PC-3 (cell line): ENCODE results near the gene CEACAM21. TPM values are rescaled to one million over a fixed set of nuclear protein-coding genes. Genes with fewer than 3 reads are reported as not detected.

Experiments used
- ATAC-seq: fragments of 200-7000 bp; cut with Tn5 transposase; 2 replicates; pipeline ENCODE4 v1.9.1; 2020; ENCODE audit warnings: mild to moderate bottlenecking, moderate library complexity
- BruUV-seq: library from RNA; stranded (reverse); fragments of 400-500 nt; replicated peaks from 2 replicates; lab custom pipeline; 2021; lab: Mats Ljungman, UMichigan
- CTCF ChIA-PET: fragments of 300-600 bp; sonication (Branson Sonifier 250); formaldehyde crosslinking; loops from one replicate; lab custom pipeline; 2022; ENCODE audit warnings: antibody characterized with exemption; lab: Charles Lee
- POLR2A ChIA-PET: fragments of 300-600 bp; sonication (Branson Sonifier 250); formaldehyde crosslinking; loops from one replicate; lab custom pipeline; 2022; ENCODE audit warnings: antibody characterized with exemption; ENCODE audit not compliant: unreplicated experiment; lab: Charles Lee
- DNase-seq: peaks from one replicate; pipeline ENCODE4 v3.0.0-alpha.2; 2015
- H2AFZ ChIP-seq: fragments of 300-600 bp; sonication (generic); 2 replicates; pipeline ENCODE4 v1.6.0; 2016; ENCODE audit warnings: antibody characterized with exemption, low read length
- H3F3A ChIP-seq: fragments of 300-600 bp; sonication (generic); one replicate; pipeline ENCODE4 v1.6.0; 2017; ENCODE audit warnings: antibody characterized with exemption, low read length, control low read depth, mild to moderate bottlenecking; ENCODE audit not compliant: unreplicated experiment
- H3K27ac ChIP-seq: fragments of 300-600 bp; sonication (generic); 2 replicates; pipeline ENCODE4 v1.5.1; 2016; ENCODE audit warnings: mild to moderate bottlenecking, low read length
- H3K27me3 ChIP-seq: fragments of 300-600 bp; sonication (generic); 2 replicates; pipeline ENCODE4 v1.6.1; 2016; ENCODE audit warnings: low read length, mixed read lengths
- H3K36me3 ChIP-seq: fragments of 300-600 bp; sonication (generic); 2 replicates; pipeline ENCODE4 v1.6.1; 2016; ENCODE audit warnings: low read depth, mixed run types, low read length, mixed read lengths
- H3K4me1 ChIP-seq: fragments of 300-600 bp; sonication (generic); 2 replicates; pipeline ENCODE4 v1.5.1; 2016; ENCODE audit warnings: low read length; ENCODE audit not compliant: insufficient read depth
- H3K4me2 ChIP-seq: fragments of 300-600 bp; sonication (generic); 2 replicates; pipeline ENCODE4 v1.6.0; 2016; ENCODE audit warnings: low read length
- H3K4me3 ChIP-seq: fragments of 300-600 bp; sonication (generic); 2 replicates; pipeline ENCODE4 v1.5.1; 2016; ENCODE audit warnings: mild to moderate bottlenecking, low read length, mixed read lengths
- H3K79me2 ChIP-seq: fragments of 300-600 bp; sonication (generic); 2 replicates; pipeline ENCODE4 v1.6.1; 2017; ENCODE audit warnings: low read length, mixed read lengths
- H3K9ac ChIP-seq: fragments of 300-600 bp; sonication (generic); 2 replicates; pipeline ENCODE4 v1.6.0; 2016; ENCODE audit warnings: mild to moderate bottlenecking, low read length
- H3K9me2 ChIP-seq: fragments of 300-600 bp; sonication (generic); replicated peaks from 2 replicates; pipeline ENCODE4 v1.6.1; 2016; ENCODE audit warnings: mixed run types, low read length, mixed read lengths
- H3K9me3 ChIP-seq: fragments of 300-600 bp; sonication (generic); 2 replicates; pipeline ENCODE4 v1.6.1; 2016; ENCODE audit warnings: low read length, mixed read lengths
- H4K20me1 ChIP-seq: fragments of 300-600 bp; sonication (generic); 2 replicates; pipeline ENCODE4 v1.6.1; 2016; ENCODE audit warnings: low read length, mixed read lengths
- CTCF ChIP-seq: fragments of 300-600 bp; sonication (generic); conservative IDR thresholded peaks from 2 replicates; pipeline ENCODE4 v1.5.1; 2017; ENCODE audit warnings: antibody characterized with exemption, low read depth, mild to moderate bottlenecking, low read length
- EZH2 ChIP-seq: fragments of 300-600 bp; sonication (generic); IDR thresholded peaks from one replicate; pipeline ENCODE4 v1.6.1; 2017; ENCODE audit warnings: antibody characterized with exemption, mild to moderate bottlenecking, low read length; ENCODE audit not compliant: unreplicated experiment
- EZH2phosphoT487 ChIP-seq: fragments of 300-600 bp; sonication (generic); IDR thresholded peaks from 2 replicates; pipeline ENCODE4 v1.6.1; 2018; ENCODE audit warnings: mild to moderate bottlenecking, antibody characterized with exemption, low read length, borderline replicate concordance
- intact Hi-C: fragments of 100-400 bp; cut with micrococcal nuclease; formaldehyde crosslinking; loops from 2 replicates; pipeline ENCODE4 v1.9.0; 2023
- total RNA-seq: library from RNA; depleted of rRNA; stranded (reverse); fragments of >200 nt; gene quantifications from 2 replicates; pipeline ENCODE4 v1.2.3, GENCODE V29; 2014

CEACAM21 gene
- total RNA-seq, 1 experiment from 2014 or later: not detected

DNA sequence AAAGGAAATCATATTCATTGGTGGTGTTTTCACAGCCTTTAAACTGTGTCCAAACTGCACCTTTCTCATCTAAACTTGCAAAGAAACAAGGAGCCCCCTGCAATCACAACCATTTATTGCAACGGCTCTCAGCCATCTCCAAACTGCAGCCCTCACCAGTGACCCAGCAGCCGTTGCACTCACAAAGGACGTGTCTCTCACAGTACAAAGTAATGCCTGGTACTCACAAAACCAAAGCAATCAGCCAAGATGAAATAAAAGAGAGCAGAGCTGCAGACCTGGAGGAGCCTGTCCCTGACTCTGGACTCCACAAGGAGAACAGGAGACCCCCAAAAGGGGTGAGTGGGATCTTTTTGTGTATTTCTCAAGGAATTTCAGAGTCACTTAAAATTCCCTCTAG lies 20.2 kb upstream of the CEACAM21 start:
- Histone ChIP-seq H3K27me3 (peaks cover 79% of the 10 kb centered on the region), H3K4me3 (no peak overlapping the region), H2AFZ (no peak overlapping the region), H3K4me2 (no peak overlapping the region), H3K36me3 (no peaks in the 10 kb centered on the region), H3K4me1 (no peaks in the 10 kb centered on the region), H3F3A (no peaks in the 10 kb centered on the region), H3K9me3 (no peaks in the 10 kb centered on the region), H3K27ac (no peak overlapping the region), H3K79me2 (no peaks in the 10 kb centered on the region), H3K9me2 (no peaks in the 10 kb centered on the region), H4K20me1 (no peaks in the 10 kb centered on the region), H3K9ac (no peak overlapping the region)
- TF ChIP-seq EZH2 (no peak), EZH2phosphoT487 (no peak), CTCF (no peak)
- DNase-seq: no peak
- intact Hi-C loops: no loop called here
- POLR2A ChIA-PET: no interaction called here
- no peak for ATAC-seq
- CTCF ChIA-PET: no interaction called here
- BruUV-seq: no TSS peak

DNA sequence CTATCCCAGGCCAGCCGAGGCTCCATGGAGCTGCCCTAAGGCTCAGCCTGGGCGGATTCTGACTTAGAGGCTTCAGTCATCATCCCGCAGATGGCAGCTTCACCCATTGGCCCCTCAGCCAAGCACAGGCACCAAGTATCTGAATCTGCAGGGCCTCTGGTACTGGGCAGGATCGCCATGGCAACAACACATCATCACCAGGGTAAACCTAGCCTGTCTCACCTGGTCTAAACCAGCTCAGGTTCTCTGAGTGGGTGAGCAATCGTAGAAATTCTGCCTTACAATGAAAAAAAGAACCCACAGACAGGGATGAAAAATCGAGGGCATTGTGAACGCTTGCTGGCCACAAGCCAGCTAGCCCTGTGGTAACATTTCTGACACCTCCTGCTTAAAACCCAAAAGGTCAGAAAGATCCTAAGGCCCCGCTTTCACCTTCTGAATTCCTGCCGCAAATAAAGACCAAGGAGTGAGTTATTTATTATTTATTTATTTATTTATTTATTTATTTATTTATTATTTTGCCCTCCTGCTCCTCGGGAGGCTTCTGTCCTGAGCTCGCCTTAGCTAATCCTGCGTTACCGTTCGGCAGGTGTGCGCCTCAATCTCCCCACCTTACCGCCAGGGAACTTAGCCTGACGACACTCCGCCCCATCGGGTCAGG lies 12.0 kb upstream of the CEACAM21 start:
- Histone ChIP-seq H3K27me3 (peaks cover 52% of the 10 kb centered on the region), H2AFZ (peak overlapping the region; percentile 77; the same call in 1 of the 2 replicates), H3K36me3 (no peaks in the 10 kb centered on the region), H4K20me1 (no peaks in the 10 kb centered on the region), H3K9me2 (no peaks in the 10 kb centered on the region), H3K9ac (no peak overlapping the region), H3K79me2 (no peaks in the 10 kb centered on the region), H3K27ac (no peak overlapping the region), H3K4me1 (no peaks in the 10 kb centered on the region), H3K4me3 (no peak overlapping the region), H3F3A (no peaks in the 10 kb centered on the region), H3K4me2 (no peak overlapping the region), H3K9me3 (no peaks in the 10 kb centered on the region)
- TF ChIP-seq EZH2phosphoT487 (no peak), EZH2 (no peak), CTCF (no peak)
- BruUV-seq: no TSS peak
- ChIA-PET POLR2A (no interaction called here), CTCF (interaction anchor here (0.6 to 1.2 kb wide), 4 partner anchors 114 to 125 kb away, joined by 3 to 5 read pairs (median 3); partner anchors contain the start of gene DMAC2)
- DNase-seq (peak; percentile 22), ATAC-seq (peak; percentile 13; the same call in 1 of the 2 replicates)
- intact Hi-C loops: loop anchor here (1.0 kb wide), 1 partner anchor 115 kb away; no protein-coding TSS in a partner anchor
